SK-N-SH (cell line): ENCODE measurements around the gene LPCAT2.

Source experiments
- CTCF ChIP-seq: fragments of 200-600 bp; sonication (generic); IDR thresholded peaks from 2 replicates; pipeline ENCODE4 v1.6.1; 2017; ENCODE audit warnings: antibody characterized with exemption, mild to moderate bottlenecking, moderate library complexity
- GABPA ChIP-seq: IDR thresholded peaks from 2 replicates; pipeline ENCODE4 v1.4.0; 2012; ENCODE audit warnings: low read depth, mild to moderate bottlenecking
- PBX3 ChIP-seq: IDR thresholded peaks from 2 replicates; pipeline ENCODE4; 2012
- POLR2AphosphoS5 ChIP-seq: IDR thresholded peaks from 2 replicates; pipeline ENCODE4 v1.6.1; 2012; ENCODE audit warnings: low read depth, low read length
- RCOR1 ChIP-seq: fragments of 150-350 bp; IDR thresholded peaks from 2 replicates; pipeline ENCODE4 v1.6.1; 2017; ENCODE audit warnings: antibody characterized with exemption, low read length
- REST ChIP-seq: IDR thresholded peaks from 2 replicates; pipeline ENCODE4 v1.6.1; 2012; ENCODE audit warnings: mild to moderate bottlenecking, low read depth, low read length, moderate library complexity
- RFX5 ChIP-seq: IDR thresholded peaks from 2 replicates; pipeline ENCODE4 v1.6.1; 2012; ENCODE audit warnings: mild to moderate bottlenecking, improper control_type of control experiment, low read length
- RXRA ChIP-seq: IDR thresholded peaks from 2 replicates; pipeline ENCODE4 v1.4.0; 2012; ENCODE audit warnings: low read depth, mild to moderate bottlenecking, borderline replicate concordance
- TAF1 ChIP-seq: IDR thresholded peaks from 2 replicates; pipeline ENCODE4 v1.6.1; 2012; ENCODE audit warnings: low read depth, mild to moderate bottlenecking, low read length, moderate library complexity, borderline replicate concordance
- TCF12 ChIP-seq: IDR thresholded peaks from 2 replicates; pipeline ENCODE4 v1.4.0; 2012
- TEAD4 ChIP-seq: IDR thresholded peaks from 2 replicates; pipeline ENCODE4 v1.4.0; 2012; ENCODE audit warnings: mild to moderate bottlenecking, borderline replicate concordance; ENCODE audit not compliant: insufficient read depth

GRCh38 chr16:55465077-55465896 is 43.6 kb upstream of the LPCAT2 start:
- TF ChIP-seq TCF12, result no peak
- TF ChIP-seq RFX5, result peak; percentile 32; the same call in 1 of the 2 replicates
- peak; percentile 100 for TF ChIP-seq CTCF
- TF ChIP-seq RXRA, result no peak
- no peak for TF ChIP-seq GABPA
- TF ChIP-seq TEAD4, result no peak
- TF ChIP-seq TAF1, result no peak
- TF ChIP-seq REST, result no peak
- no peak for TF ChIP-seq POLR2AphosphoS5
- no peak for TF ChIP-seq PBX3
- 0 out of 2 replicates have a peak, but pooled peaks have one; percentile 46 for TF ChIP-seq RCOR1
